Measurements from ENCODE around the gene VCX3B. TPM values are rescaled to one million over a fixed set of nuclear protein-coding genes. Genes with fewer than 3 reads are reported as not detected.
"Not testable (repeated sequence)": the region's sequence is repeated elsewhere in the genome, so short reads cannot be mapped to it uniquely, and the experiment has no call there.

Gene VCX3B
- 0.92 TPM in 1 of 2 replicates, not detected in the other for total RNA-seq (2014; rRNA removed; shearing (Covaris generic))

GRCh38 chrX:8464530-8464929 is at the start of gene VCX3B:
TSS of gene VCX3B (plus strand) at chrX:8464830. CDS start at chrX:8465451, 621 bp downstream.
- in situ Hi-C loops (cut with HindIII; ENCODE audit: low sequenced_read_pairs): not testable (repeated sequence)

GRCh38 chrX:8418301-8418700 is 46.3 kb upstream of the VCX3B start:
- in situ Hi-C loops (cut with HindIII; ENCODE audit: low sequenced_read_pairs): no loop called here
- no peak for DNase-seq (ENCODE audit: low spot score)

More at GRCh38 chrX:8464530-8464929, at the start of gene VCX3B:
- DNase-seq (ENCODE audit: low spot score): not testable (repeated sequence)

GRCh38 chrX:8424912-8425311 is 39.7 kb upstream of the VCX3B start:
- in situ Hi-C loops (cut with HindIII; ENCODE audit: low sequenced_read_pairs): no loop called here
- DNase-seq (ENCODE audit: low spot score): no peak

- no peak for DNase-seq (ENCODE audit: low spot score)
These were observed 34.9 kb upstream of the VCX3B start for GRCh38 chrX:8429692-8430249.

DNA sequence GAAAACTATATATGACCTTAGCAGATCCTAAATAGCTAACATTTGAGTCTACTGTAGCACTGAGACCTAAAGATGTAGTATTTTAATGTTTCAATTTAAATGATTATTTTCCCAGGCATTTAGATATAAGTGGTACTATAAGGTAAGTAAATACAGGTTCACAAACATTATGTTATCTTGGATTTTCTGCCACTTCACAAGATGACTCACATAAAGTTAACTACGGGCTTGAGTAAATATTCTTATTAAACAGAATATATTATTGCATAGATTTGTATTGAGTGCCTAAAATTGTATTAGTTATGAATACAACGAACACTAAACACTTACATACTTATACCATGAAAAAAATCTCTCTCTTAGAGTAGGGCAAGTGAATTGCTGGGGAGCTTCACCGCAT is 34.2 kb upstream of the VCX3B start:
- DNase-seq (ENCODE audit: low spot score): no peak
- in situ Hi-C loops (cut with HindIII; ENCODE audit: low sequenced_read_pairs): no loop called here

More at GRCh38 chrX:8429692-8430249, 34.9 kb upstream of the VCX3B start:
- in situ Hi-C loops (cut with HindIII; ENCODE audit: low sequenced_read_pairs): no loop called here

GRCh38 chrX:8432396-8432795 is 32.2 kb upstream of the VCX3B start:
- in situ Hi-C loops (cut with HindIII; ENCODE audit: low sequenced_read_pairs): no loop called here
- DNase-seq (ENCODE audit: low spot score): no peak

GRCh38 chrX:8433109-8434062 is 31.2 kb upstream of the VCX3B start:
- in situ Hi-C loops (cut with HindIII; ENCODE audit: low sequenced_read_pairs): no loop called here
- no peak for DNase-seq (ENCODE audit: low spot score)

- no peak for DNase-seq (ENCODE audit: low spot score)
- in situ Hi-C loops (cut with HindIII; ENCODE audit: low sequenced_read_pairs): no loop called here
These were observed 17.3 kb upstream of the VCX3B start for GRCh38 chrX:8447368-8447767.

DNA sequence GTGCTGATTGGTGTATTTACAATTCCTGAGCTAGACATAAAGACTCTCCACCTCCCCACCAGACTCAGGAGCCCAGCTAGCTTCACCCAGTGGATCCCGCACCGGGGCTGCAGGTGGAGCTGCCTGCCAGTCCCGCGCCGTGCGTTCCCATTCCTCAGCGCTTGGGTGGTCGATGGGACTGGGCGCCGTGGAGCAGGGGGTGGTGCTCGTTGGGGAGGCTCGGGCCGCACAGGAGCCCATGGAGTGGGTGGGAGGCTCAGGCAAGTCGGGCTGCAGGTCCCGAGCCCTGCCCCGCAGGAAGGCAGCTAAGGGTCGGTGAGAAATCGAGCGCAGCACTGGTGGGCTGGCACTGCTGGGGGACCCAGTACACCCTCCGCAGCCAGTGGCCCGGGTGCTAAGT is 12.3 kb upstream of the VCX3B start:
- in situ Hi-C loops (cut with HindIII; ENCODE audit: low sequenced_read_pairs); DNase-seq (ENCODE audit: low spot score): not testable (repeated sequence)

- in situ Hi-C loops (cut with HindIII; ENCODE audit: low sequenced_read_pairs): no loop called here
These were observed 11.0 kb upstream of the VCX3B start for GRCh38 chrX:8453611-8454010.

GRCh38 chrX:8455557-8455956 is 9.1 kb upstream of the VCX3B start:
- DNase-seq (ENCODE audit: low spot score): no peak
- in situ Hi-C loops (cut with HindIII; ENCODE audit: low sequenced_read_pairs): no loop called here

More at GRCh38 chrX:8453611-8454010, 11.0 kb upstream of the VCX3B start:
- DNase-seq (ENCODE audit: low spot score): peak; percentile 2

DNA sequence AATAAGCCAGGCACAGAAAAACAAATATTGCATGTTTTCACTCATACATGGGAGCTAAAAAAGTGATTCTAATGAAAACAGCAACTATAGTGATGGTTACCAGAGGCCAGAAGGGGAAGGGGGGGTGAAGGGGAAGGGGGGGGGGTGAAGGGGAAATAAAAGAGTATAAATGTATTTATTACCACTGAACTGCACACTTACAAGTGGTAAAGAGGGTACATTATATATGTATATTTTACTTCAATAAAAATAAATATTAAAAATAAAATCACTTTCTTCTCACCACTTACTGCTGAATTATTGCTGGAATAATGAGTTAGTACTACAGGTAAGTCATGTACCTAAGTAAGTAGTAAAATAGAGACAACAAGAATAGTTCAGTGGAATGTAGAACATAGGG is 2.1 kb upstream of the VCX3B start:
- in situ Hi-C loops (cut with HindIII; ENCODE audit: low sequenced_read_pairs): no loop called here
- DNase-seq (ENCODE audit: low spot score): no peak

GRCh38 chrX:8484360-8484949 is 19.8 kb downstream of the VCX3B start:
- no peak for DNase-seq (ENCODE audit: low spot score)
- in situ Hi-C loops (cut with HindIII; ENCODE audit: low sequenced_read_pairs): no loop called here

GRCh38 chrX:8495036-8495435 is 30.4 kb downstream of the VCX3B start:
- in situ Hi-C loops (cut with HindIII; ENCODE audit: low sequenced_read_pairs); DNase-seq (ENCODE audit: low spot score): not testable (repeated sequence)

DNA sequence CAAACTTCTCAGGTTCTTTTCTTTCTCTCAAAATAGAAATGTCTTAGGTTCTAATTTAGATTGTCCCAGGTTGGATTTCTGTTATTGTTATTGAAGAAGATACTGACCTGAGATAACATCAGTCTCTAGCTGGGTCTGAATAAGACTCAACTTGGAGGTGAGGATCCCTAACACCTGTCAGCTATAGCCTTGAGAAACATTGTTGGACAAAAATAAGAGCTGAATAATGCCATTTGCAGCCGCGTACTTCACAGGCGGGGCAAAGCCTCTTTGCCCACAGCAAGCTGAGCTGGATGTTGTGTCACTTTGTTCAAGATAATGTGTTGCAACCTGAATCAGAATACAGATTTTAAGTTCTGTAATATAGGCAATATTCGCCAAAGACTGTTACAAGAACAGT is 35.6 kb downstream of the VCX3B start:
- DNase-seq (ENCODE audit: low spot score): no peak
- in situ Hi-C loops (cut with HindIII; ENCODE audit: low sequenced_read_pairs): no loop called here

DNA sequence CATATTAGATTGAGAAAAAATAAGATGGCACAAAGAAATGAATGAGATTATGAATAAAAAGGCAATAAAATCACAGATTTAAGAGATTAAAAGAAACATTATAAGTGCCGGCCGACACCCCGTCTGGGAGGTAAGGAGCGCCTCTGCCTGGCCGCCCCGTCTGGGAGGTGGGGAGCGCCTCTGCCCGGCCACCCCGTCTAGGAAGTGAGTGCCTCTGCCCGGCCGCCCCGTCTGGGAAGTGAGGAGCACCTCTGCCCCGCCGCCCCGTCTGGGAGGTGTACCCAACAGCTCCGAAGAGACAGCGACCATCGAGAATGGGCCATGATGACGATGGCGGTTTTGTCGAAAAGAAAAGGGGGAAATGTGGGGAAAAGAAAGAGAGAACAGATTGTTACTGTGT is 37.5 kb downstream of the VCX3B start:
- DNase-seq (ENCODE audit: low spot score); in situ Hi-C loops (cut with HindIII; ENCODE audit: low sequenced_read_pairs): not testable (repeated sequence)

DNA sequence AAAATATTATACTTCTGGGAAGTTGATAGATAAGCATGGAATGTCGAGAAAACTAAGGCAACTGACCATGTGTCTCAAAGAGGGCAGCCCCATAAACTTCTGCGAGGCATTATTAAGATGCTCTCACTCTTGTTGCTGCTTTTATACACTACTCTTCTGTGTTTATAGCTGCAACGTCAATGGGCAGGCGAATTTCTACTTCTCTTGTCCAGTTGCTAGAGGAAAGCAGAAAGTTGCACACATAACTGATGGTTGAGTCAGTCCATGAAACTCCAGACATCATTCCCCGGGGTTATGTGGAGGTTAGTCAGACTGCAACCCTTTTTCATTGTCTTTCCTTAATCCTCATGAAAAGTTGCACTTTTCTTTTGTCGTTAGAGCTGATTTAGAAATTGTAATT is 39.8 kb downstream of the VCX3B start:
- no peak for DNase-seq (ENCODE audit: low spot score)

More for the DNA sequence above, 39.8 kb downstream of the VCX3B start:
- in situ Hi-C loops (cut with HindIII; ENCODE audit: low sequenced_read_pairs): no loop called here
